ENCODE data around the gene COL4A2.

- TF ChIP-seq CTCF (IDR thresholded peaks at IDR 0.05; ENCODE audit: insufficient read depth, low read depth, low read length) (no peak), EZH2 (IDR thresholded peaks at IDR 0.05; ENCODE audit: insufficient read depth, low read length) (no peak)
These were observed 38.6 kb downstream of the COL4A2 start for GRCh38 chr13:110345701-110346100.

Measured in astrocyte (in vitro differentiated cells and primary cell).